Measurements from ENCODE around the gene MFSD2B. TPM values are rescaled to one million over a fixed set of nuclear protein-coding genes. Genes with fewer than 3 reads are reported as not detected.
"Not testable (repeated sequence)": the region's sequence is repeated elsewhere in the genome, so short reads cannot be mapped to it uniquely, and the experiment has no call there.

MFSD2B gene
- total RNA-seq, 1 donor from 2014 or later, result not detected

GRCh38 chr2:24010477-24011249 lies 778 bp downstream of the MFSD2B start:
- DNase-seq, result no peak
- H3K4me1 Mint-ChIP-seq, result no peaks in the 10 kb centered on the region
- no peak for TF ChIP-seq CTCF (IDR thresholded peaks at IDR 0.05)
- no peak for ATAC-seq (ENCODE audit: low read depth)
- no peak overlapping the region for H3K27ac Mint-ChIP-seq
- POLR2A ChIA-PET, result no interaction called here
- no peaks in the 10 kb centered on the region for H3K36me3 Mint-ChIP-seq (ENCODE audit: low read depth)
- H3K9me3 Mint-ChIP-seq, result no peaks in the 10 kb centered on the region
- no peak overlapping the region for H3K4me3 Mint-ChIP-seq
- CTCF ChIA-PET, result interaction anchor here (1.2 kb wide), 1 partner anchor 74 kb away, joined by 4 read pairs; the partner anchor contains the start of gene TP53I3
- peaks cover 19% of the 10 kb centered on the region for H3K27me3 Mint-ChIP-seq
- intact Hi-C loops (cut with micrococcal nuclease), result loop anchor here (10.0 kb wide), 1 partner anchor 144 kb away; no protein-coding TSS in a partner anchor

- DNase-seq, result no peak
- no peak for TF ChIP-seq CTCF (IDR thresholded peaks at IDR 0.05)
- Mint-ChIP-seq H3K9me3 (no peaks in the 10 kb centered on the region), H3K4me1 (no peaks in the 10 kb centered on the region), H3K27me3 (peaks cover 19% of the 10 kb centered on the region), H3K36me3 (ENCODE audit: low read depth) (no peaks in the 10 kb centered on the region), H3K4me3 (no peak overlapping the region), H3K27ac (no peak overlapping the region)
- intact Hi-C loops (cut with micrococcal nuclease), result loop anchor here (10.0 kb wide), 1 partner anchor 143 kb away; no protein-coding TSS in a partner anchor
- ChIA-PET POLR2A (no interaction called here), CTCF (interaction anchor here (0.7 to 1.2 kb wide), 2 partner anchors 13 to 73 kb away, joined by 3 to 4 read pairs; partner anchors contain the start of gene TP53I3)
- ATAC-seq (ENCODE audit: low read depth), result no peak
These were observed 1.6 kb downstream of the MFSD2B start for GRCh38 chr2:24011250-24012104.

- H3K4me1 Mint-ChIP-seq, result no peaks in the 10 kb centered on the region
- no peak overlapping the region for H3K27ac Mint-ChIP-seq
- ChIA-PET CTCF (no interaction called here), POLR2A (no interaction called here)
- peaks cover 19% of the 10 kb centered on the region for H3K27me3 Mint-ChIP-seq
- no peak for TF ChIP-seq CTCF (IDR thresholded peaks at IDR 0.05)
- H3K9me3 Mint-ChIP-seq, result no peaks in the 10 kb centered on the region
- intact Hi-C loops (cut with micrococcal nuclease), result loop anchor here (10.0 kb wide), 1 partner anchor 142 kb away; no protein-coding TSS in a partner anchor
- no peak for ATAC-seq (ENCODE audit: low read depth)
- H3K36me3 Mint-ChIP-seq (ENCODE audit: low read depth), result no peaks in the 10 kb centered on the region
- H3K4me3 Mint-ChIP-seq, result no peak overlapping the region
- no peak for DNase-seq
These were observed 2.8 kb downstream of the MFSD2B start for GRCh38 chr2:24012521-24013188.

- H3K36me3 Mint-ChIP-seq (ENCODE audit: low read depth); H3K4me3 Mint-ChIP-seq; H3K9me3 Mint-ChIP-seq; POLR2A ChIA-PET; CTCF ChIA-PET; ATAC-seq (ENCODE audit: low read depth); H3K27ac Mint-ChIP-seq; H3K27me3 Mint-ChIP-seq; DNase-seq; H3K4me1 Mint-ChIP-seq: not testable (repeated sequence)
- intact Hi-C loops (cut with micrococcal nuclease), result loop anchor here (10.0 kb wide), 1 partner anchor 140 kb away; no protein-coding TSS in a partner anchor
These were observed 5.0 kb downstream of the MFSD2B start for GRCh38 chr2:24014902-24015301.

GRCh38 chr2:24015562-24016375 lies 5.9 kb downstream of the MFSD2B start:
- ATAC-seq (ENCODE audit: low read depth), result no peak
- POLR2A ChIA-PET, result no interaction called here
- CTCF ChIA-PET, result no interaction called here

More at GRCh38 chr2:24015562-24016375, 5.9 kb downstream of the MFSD2B start:
- intact Hi-C loops (cut with micrococcal nuclease), result loop anchor here (10.0 kb wide), 1 partner anchor 139 kb away; no protein-coding TSS in a partner anchor
- H3K4me1 Mint-ChIP-seq, result no peaks in the 10 kb centered on the region
- H3K9me3 Mint-ChIP-seq, result no peaks in the 10 kb centered on the region
- H3K36me3 Mint-ChIP-seq (ENCODE audit: low read depth), result no peaks in the 10 kb centered on the region
- no peak overlapping the region for H3K27ac Mint-ChIP-seq
- no peak for DNase-seq
- peaks cover 10% of the 10 kb centered on the region for H3K27me3 Mint-ChIP-seq
- no peak for TF ChIP-seq CTCF (IDR thresholded peaks at IDR 0.05)
- no peak overlapping the region for H3K4me3 Mint-ChIP-seq
